ENCODE measurements around the gene MALAT1. TPM values are rescaled to one million over a fixed set of nuclear protein-coding genes. Genes with fewer than 3 reads are reported as not detected.

Gene MALAT1
- total and polyA plus RNA-seq, 4 donors = 557 to 14,973 (median 4,235) TPM

DNA sequence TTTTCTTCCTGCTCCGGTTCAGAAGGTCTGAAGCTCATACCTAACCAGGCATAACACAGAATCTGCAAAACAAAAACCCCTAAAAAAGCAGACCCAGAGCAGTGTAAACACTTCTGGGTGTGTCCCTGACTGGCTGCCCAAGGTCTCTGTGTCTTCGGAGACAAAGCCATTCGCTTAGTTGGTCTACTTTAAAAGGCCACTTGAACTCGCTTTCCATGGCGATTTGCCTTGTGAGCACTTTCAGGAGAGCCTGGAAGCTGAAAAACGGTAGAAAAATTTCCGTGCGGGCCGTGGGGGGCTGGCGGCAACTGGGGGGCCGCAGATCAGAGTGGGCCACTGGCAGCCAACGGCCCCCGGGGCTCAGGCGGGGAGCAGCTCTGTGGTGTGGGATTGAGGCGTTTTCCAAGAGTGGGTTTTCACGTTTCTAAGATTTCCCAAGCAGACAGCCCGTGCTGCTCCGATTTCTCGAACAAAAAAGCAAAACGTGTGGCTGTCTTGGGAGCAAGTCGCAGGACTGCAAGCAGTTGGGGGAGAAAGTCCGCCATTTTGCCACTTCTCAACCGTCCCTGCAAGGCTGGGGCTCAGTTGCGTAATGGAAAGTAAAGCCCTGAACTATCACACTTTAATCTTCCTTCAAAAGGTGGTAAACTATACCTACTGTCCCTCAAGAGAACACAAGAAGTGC, 661 bp upstream of the MALAT1 start:
- H3K4me3 ChIP-seq (ENCODE audit: low read depth, low read length) = peak overlapping the region; percentile 75
- H3K27me3 ChIP-seq (ENCODE audit: control insufficient read depth, insufficient read depth, low read length) = no peaks in the 10 kb centered on the region
- H3K27ac ChIP-seq (ENCODE audit: low read depth, low read length) = peak overlapping the region; percentile 99
- no peaks in the 10 kb centered on the region for H3K36me3 ChIP-seq (ENCODE audit: control insufficient read depth, insufficient read depth, low read length)
- no peaks in the 10 kb centered on the region for H3K9me3 ChIP-seq (ENCODE audit: control insufficient read depth, insufficient read depth, low read length)
- under 1% methylated on average over 20 of the region's 24 CpGs for WGBS (ENCODE audit: insufficient coverage)
- DNase-seq (ENCODE audit: low read depth in 4 of 6, low spot score in 6 of 6) = peak in 3 of 6 donors; percentile 81 to 92 (median 89)
- peaks cover 41% of the 10 kb centered on the region for H3K4me1 ChIP-seq (ENCODE audit: control insufficient read depth, insufficient read depth, low read length)

DNA sequence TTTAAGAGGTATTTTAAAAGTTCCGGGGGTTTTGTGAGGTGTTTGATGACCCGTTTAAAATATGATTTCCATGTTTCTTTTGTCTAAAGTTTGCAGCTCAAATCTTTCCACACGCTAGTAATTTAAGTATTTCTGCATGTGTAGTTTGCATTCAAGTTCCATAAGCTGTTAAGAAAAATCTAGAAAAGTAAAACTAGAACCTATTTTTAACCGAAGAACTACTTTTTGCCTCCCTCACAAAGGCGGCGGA, 193 bp upstream of the MALAT1 start:
- Histone ChIP-seq H3K9me3 (ENCODE audit: control insufficient read depth, insufficient read depth, low read length) (no peaks in the 10 kb centered on the region), H3K27ac (ENCODE audit: low read depth, low read length) (peak overlapping the region; percentile 99), H3K4me1 (ENCODE audit: control insufficient read depth, insufficient read depth, low read length) (peaks cover 36% of the 10 kb centered on the region), H3K4me3 (ENCODE audit: low read depth, low read length) (peak overlapping the region; percentile 75), H3K27me3 (ENCODE audit: control insufficient read depth, insufficient read depth, low read length) (no peaks in the 10 kb centered on the region), H3K36me3 (ENCODE audit: control insufficient read depth, insufficient read depth, low read length) (no peaks in the 10 kb centered on the region)
- WGBS (ENCODE audit: insufficient coverage) = 0% methylated on average over 2 of the region's 6 CpGs
- no peak for DNase-seq (ENCODE audit: low read depth in 4 of 6, low spot score in 6 of 6)

DNA sequence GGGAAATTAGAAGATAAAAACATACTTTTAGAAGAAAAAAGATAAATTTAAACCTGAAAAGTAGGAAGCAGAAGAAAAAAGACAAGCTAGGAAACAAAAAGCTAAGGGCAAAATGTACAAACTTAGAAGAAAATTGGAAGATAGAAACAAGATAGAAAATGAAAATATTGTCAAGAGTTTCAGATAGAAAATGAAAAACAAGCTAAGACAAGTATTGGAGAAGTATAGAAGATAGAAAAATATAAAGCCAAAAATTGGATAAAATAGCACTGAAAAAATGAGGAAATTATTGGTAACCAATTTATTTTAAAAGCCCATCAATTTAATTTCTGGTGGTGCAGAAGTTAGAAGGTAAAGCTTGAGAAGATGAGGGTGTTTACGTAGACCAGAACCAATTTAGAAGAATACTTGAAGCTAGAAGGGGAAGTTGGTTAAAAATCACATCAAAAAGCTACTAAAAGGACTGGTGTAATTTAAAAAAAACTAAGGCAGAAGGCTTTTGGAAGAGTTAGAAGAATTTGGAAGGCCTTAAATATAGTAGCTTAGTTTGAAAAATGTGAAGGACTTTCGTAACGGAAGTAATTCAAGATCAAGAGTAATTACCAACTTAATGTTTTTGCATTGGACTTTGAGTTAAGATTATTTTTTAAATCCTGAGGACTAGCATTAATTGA, 1.0 kb downstream of the MALAT1 start:
- Histone ChIP-seq H3K27me3 (ENCODE audit: control insufficient read depth, insufficient read depth, low read length) (no peaks in the 10 kb centered on the region), H3K4me3 (ENCODE audit: low read depth, low read length) (peak overlapping the region; percentile 75), H3K4me1 (ENCODE audit: control insufficient read depth, insufficient read depth, low read length) (peaks cover 28% of the 10 kb centered on the region), H3K36me3 (ENCODE audit: control insufficient read depth, insufficient read depth, low read length) (no peaks in the 10 kb centered on the region), H3K9me3 (ENCODE audit: control insufficient read depth, insufficient read depth, low read length) (no peaks in the 10 kb centered on the region), H3K27ac (ENCODE audit: low read depth, low read length) (peak overlapping the region; percentile 99)
- WGBS (ENCODE audit: insufficient coverage) = 0% methylated on average over 1 of the region's 3 CpGs
- DNase-seq (ENCODE audit: low read depth in 4 of 6, low spot score in 6 of 6) = no peak

DNA sequence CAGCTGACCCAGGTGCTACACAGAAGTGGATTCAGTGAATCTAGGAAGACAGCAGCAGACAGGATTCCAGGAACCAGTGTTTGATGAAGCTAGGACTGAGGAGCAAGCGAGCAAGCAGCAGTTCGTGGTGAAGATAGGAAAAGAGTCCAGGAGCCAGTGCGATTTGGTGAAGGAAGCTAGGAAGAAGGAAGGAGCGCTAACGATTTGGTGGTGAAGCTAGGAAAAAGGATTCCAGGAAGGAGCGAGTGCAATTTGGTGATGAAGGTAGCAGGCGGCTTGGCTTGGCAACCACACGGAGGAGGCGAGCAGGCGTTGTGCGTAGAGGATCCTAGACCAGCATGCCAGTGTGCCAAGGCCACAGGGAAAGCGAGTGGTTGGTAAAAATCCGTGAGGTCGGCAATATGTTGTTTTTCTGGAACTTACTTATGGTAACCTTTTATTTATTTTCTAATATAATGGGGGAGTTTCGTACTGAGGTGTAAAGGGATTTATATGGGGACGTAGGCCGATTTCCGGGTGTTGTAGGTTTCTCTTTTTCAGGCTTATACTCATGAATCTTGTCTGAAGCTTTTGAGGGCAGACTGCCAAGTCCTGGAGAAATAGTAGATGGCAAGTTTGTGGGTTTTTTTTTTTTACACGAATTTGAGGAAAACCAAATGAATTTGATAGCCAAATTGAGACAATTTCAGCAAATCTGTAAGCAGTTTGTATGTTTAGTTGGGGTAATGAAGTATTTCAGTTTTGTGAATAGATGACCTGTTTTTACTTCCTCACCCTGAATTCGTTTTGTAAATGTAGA, 1.7 kb downstream of the MALAT1 start:
- Histone ChIP-seq H3K4me3 (ENCODE audit: low read depth, low read length) (peak overlapping the region; percentile 75), H3K4me1 (ENCODE audit: control insufficient read depth, insufficient read depth, low read length) (peaks cover 26% of the 10 kb centered on the region), H3K36me3 (ENCODE audit: control insufficient read depth, insufficient read depth, low read length) (no peaks in the 10 kb centered on the region), H3K27ac (ENCODE audit: low read depth, low read length) (peak overlapping the region; percentile 99), H3K27me3 (ENCODE audit: control insufficient read depth, insufficient read depth, low read length) (no peaks in the 10 kb centered on the region), H3K9me3 (ENCODE audit: control insufficient read depth, insufficient read depth, low read length) (no peaks in the 10 kb centered on the region)
- DNase-seq (ENCODE audit: low read depth in 4 of 6, low spot score in 6 of 6) = peak in 2 of 6 donors; percentile 70 to 73
- WGBS (ENCODE audit: insufficient coverage) = under 1% methylated on average over 15 of the region's 20 CpGs

DNA sequence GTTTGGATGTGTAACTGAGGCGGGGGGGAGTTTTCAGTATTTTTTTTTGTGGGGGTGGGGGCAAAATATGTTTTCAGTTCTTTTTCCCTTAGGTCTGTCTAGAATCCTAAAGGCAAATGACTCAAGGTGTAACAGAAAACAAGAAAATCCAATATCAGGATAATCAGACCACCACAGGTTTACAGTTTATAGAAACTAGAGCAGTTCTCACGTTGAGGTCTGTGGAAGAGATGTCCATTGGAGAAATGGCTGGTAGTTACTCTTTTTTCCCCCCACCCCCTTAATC, 2.3 kb downstream of the MALAT1 start:
- DNase-seq (ENCODE audit: low read depth in 4 of 6, low spot score in 6 of 6) = no peak
- peaks cover 3% of the 10 kb centered on the region for H3K36me3 ChIP-seq (ENCODE audit: control insufficient read depth, insufficient read depth, low read length)
- H3K27ac ChIP-seq (ENCODE audit: low read depth, low read length) = peak overlapping the region; percentile 99
- peak overlapping the region; percentile 75 for H3K4me3 ChIP-seq (ENCODE audit: low read depth, low read length)
- no peaks in the 10 kb centered on the region for H3K9me3 ChIP-seq (ENCODE audit: control insufficient read depth, insufficient read depth, low read length)
- peaks cover 21% of the 10 kb centered on the region for H3K4me1 ChIP-seq (ENCODE audit: control insufficient read depth, insufficient read depth, low read length)
- no CpG with 5 or more reads among the region's 2 CpGs for WGBS (ENCODE audit: insufficient coverage)
- no peaks in the 10 kb centered on the region for H3K27me3 ChIP-seq (ENCODE audit: control insufficient read depth, insufficient read depth, low read length)

DNA sequence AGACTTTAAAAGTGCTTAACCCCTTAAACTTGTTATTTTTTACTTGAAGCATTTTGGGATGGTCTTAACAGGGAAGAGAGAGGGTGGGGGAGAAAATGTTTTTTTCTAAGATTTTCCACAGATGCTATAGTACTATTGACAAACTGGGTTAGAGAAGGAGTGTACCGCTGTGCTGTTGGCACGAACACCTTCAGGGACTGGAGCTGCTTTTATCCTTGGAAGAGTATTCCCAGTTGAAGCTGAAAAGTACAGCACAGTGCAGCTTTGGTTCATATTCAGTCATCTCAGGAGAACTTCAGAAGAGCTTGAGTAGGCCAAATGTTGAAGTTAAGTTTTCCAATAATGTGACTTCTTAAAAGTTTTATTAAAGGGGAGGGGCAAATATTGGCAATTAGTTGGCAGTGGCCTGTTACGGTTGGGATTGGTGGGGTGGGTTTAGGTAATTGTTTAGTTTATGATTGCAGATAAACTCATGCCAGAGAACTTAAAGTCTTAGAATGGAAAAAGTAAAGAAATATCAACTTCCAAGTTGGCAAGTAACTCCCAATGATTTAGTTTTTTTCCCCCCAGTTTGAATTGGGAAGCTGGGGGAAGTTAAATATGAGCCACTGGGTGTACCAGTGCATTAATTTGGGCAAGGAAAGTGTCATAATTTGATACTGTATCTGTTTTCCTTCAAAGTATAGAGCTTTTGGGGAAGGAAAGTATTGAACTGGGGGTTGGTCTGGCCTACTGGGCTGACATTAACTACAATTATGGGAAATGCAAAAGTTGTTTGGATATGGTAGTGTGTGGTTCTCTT, 2.8 kb downstream of the MALAT1 start:
- H3K36me3 ChIP-seq (ENCODE audit: control insufficient read depth, insufficient read depth, low read length) = peaks cover 7% of the 10 kb centered on the region
- peak overlapping the region; percentile 75 for H3K4me3 ChIP-seq (ENCODE audit: low read depth, low read length)
- no peaks in the 10 kb centered on the region for H3K27me3 ChIP-seq (ENCODE audit: control insufficient read depth, insufficient read depth, low read length)
- no peaks in the 10 kb centered on the region for H3K9me3 ChIP-seq (ENCODE audit: control insufficient read depth, insufficient read depth, low read length)
- H3K4me1 ChIP-seq (ENCODE audit: control insufficient read depth, insufficient read depth, low read length) = peaks cover 18% of the 10 kb centered on the region
- peak overlapping the region; percentile 99 for H3K27ac ChIP-seq (ENCODE audit: low read depth, low read length)
- 0% methylated on average over 3 of the region's 3 CpGs for WGBS (ENCODE audit: insufficient coverage)
- peak in 2 of 6 donors; percentile 54 to 63 for DNase-seq (ENCODE audit: low read depth in 4 of 6, low spot score in 6 of 6)

DNA sequence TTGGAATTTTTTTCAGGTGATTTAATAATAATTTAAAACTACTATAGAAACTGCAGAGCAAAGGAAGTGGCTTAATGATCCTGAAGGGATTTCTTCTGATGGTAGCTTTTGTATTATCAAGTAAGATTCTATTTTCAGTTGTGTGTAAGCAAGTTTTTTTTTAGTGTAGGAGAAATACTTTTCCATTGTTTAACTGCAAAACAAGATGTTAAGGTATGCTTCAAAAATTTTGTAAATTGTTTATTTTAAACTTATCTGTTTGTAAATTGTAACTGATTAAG, 3.4 kb downstream of the MALAT1 start:
- no peak for DNase-seq (ENCODE audit: low read depth in 4 of 6, low spot score in 6 of 6)
- Histone ChIP-seq H3K27me3 (ENCODE audit: control insufficient read depth, insufficient read depth, low read length) (no peaks in the 10 kb centered on the region), H3K27ac (ENCODE audit: low read depth, low read length) (peak overlapping the region; percentile 99), H3K4me1 (ENCODE audit: control insufficient read depth, insufficient read depth, low read length) (peaks cover 18% of the 10 kb centered on the region), H3K36me3 (ENCODE audit: control insufficient read depth, insufficient read depth, low read length) (peaks cover 13% of the 10 kb centered on the region), H3K9me3 (ENCODE audit: control insufficient read depth, insufficient read depth, low read length) (no peaks in the 10 kb centered on the region), H3K4me3 (ENCODE audit: low read depth, low read length) (peak overlapping the region; percentile 75)

DNA sequence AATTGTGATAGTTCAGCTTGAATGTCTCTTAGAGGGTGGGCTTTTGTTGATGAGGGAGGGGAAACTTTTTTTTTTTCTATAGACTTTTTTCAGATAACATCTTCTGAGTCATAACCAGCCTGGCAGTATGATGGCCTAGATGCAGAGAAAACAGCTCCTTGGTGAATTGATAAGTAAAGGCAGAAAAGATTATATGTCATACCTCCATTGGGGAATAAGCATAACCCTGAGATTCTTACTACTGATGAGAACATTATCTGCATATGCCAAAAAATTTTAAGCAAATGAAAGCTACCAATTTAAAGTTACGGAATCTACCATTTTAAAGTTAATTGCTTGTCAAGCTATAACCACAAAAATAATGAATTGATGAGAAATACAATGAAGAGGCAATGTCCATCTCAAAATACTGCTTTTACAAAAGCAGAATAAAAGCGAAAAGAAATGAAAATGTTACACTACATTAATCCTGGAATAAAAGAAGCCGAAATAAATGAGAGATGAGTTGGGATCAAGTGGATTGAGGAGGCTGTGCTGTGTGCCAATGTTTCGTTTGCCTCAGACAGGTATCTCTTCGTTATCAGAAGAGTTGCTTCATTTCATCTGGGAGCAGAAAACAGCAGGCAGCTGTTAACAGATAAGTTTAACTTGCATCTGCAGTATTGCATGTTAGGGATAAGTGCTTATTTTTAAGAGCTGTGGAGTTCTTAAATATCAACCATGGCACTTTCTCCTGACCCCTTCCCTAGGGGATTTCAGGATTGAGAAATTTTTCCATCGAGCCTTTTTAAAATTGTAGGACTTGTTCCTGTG, 3.9 kb downstream of the MALAT1 start:
- Histone ChIP-seq H3K27ac (ENCODE audit: low read depth, low read length) (peak overlapping the region; percentile 99), H3K4me3 (ENCODE audit: low read depth, low read length) (peak overlapping the region; percentile 75), H3K4me1 (ENCODE audit: control insufficient read depth, insufficient read depth, low read length) (peaks cover 21% of the 10 kb centered on the region), H3K9me3 (ENCODE audit: control insufficient read depth, insufficient read depth, low read length) (no peaks in the 10 kb centered on the region), H3K36me3 (ENCODE audit: control insufficient read depth, insufficient read depth, low read length) (peaks cover 14% of the 10 kb centered on the region), H3K27me3 (ENCODE audit: control insufficient read depth, insufficient read depth, low read length) (no peaks in the 10 kb centered on the region)
- 0% methylated on average over 2 of the region's 6 CpGs for WGBS (ENCODE audit: insufficient coverage)
- peak in 3 of 6 donors; percentile 17 to 55 (median 48) for DNase-seq (ENCODE audit: low read depth in 4 of 6, low spot score in 6 of 6)

DNA sequence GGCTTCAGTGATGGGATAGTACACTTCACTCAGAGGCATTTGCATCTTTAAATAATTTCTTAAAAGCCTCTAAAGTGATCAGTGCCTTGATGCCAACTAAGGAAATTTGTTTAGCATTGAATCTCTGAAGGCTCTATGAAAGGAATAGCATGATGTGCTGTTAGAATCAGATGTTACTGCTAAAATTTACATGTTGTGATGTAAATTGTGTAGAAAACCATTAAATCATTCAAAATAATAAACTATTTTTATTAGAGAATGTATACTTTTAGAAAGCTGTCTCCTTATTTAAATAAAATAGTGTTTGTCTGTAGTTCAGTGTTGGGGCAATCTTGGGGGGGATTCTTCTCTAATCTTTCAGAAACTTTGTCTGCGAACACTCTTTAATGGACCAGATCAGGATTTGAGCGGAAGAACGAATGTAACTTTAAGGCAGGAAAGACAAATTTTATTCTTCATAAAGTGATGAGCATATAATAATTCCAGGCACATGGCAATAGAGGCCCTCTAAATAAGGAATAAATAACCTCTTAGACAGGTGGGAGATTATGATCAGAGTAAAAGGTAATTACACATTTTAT, 4.6 kb downstream of the MALAT1 start:
- H3K9me3 ChIP-seq (ENCODE audit: control insufficient read depth, insufficient read depth, low read length) = no peaks in the 10 kb centered on the region

More for the DNA sequence above, 4.6 kb downstream of the MALAT1 start:
- WGBS (ENCODE audit: insufficient coverage) = no CpG with 5 or more reads among the region's 3 CpGs
- Histone ChIP-seq H3K27ac (ENCODE audit: low read depth, low read length) (peak overlapping the region; percentile 99), H3K4me1 (ENCODE audit: control insufficient read depth, insufficient read depth, low read length) (peaks cover 21% of the 10 kb centered on the region), H3K36me3 (ENCODE audit: control insufficient read depth, insufficient read depth, low read length) (peaks cover 14% of the 10 kb centered on the region), H3K27me3 (ENCODE audit: control insufficient read depth, insufficient read depth, low read length) (no peaks in the 10 kb centered on the region), H3K4me3 (ENCODE audit: low read depth, low read length) (peak overlapping the region; percentile 75)
- peak in 1 of 6 donors; percentile 30 for DNase-seq (ENCODE audit: low read depth in 4 of 6, low spot score in 6 of 6)

All from spinal cord (tissue), 10 donors.